Lower leg skin (tissue), 3 donors: ENCODE data around the gene MDGA2.

Experiments used
- CTCF ChIP-seq, 3 donors: fragments of 450-650 bp; IDR thresholded peaks; one replicate each; pipeline ENCODE4 v1.5.1; 2016; ENCODE audit warnings: antibody characterized with exemption in 3 of 3, mild to moderate bottlenecking in 3 of 3, moderate library complexity in 2 of 3
- POLR2A ChIP-seq, 2 donors: fragments of 450-650 bp; IDR thresholded peaks; one replicate each; pipeline ENCODE4 v1.6.1; 2016 to 2017; ENCODE audit warnings: antibody characterized with exemption in 2 of 2, mild to moderate bottlenecking in 1 of 2, moderate library complexity in 1 of 2

- TF ChIP-seq CTCF (IDR thresholded peaks at IDR 0.05) (no peak), POLR2A (IDR thresholded peaks at IDR 0.05) (no peak)
Observed at GRCh38 chr14:47207617-47208016, 467.8 kb downstream of the MDGA2 start.
